ENCODE data around the gene LPP.

Gene LPP

DNA sequence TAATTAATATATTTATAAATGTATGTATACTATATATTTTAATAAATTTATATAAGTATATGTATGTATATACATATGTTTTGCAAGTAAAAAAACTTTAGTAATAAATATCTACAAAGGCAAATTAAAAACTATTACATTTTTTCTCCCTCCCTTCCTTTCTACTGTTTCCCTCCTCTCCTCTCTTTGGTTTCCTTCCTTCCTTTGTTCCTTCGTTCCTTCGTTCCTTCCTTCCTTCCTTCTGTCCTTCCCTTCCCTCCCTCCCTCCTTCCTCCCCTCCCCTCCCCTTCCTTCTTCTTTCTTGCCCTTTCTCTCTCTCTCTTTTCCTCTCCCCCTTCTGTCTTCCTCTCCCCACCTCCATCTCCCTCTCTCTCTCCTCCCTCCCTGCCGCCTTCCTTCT, 423.6 kb downstream of the LPP start:
- no peak for DNase-seq (ENCODE audit: low read depth)
- H3K4me3 ChIP-seq (ENCODE audit: control insufficient read depth, low read depth, low read length) = no peak overlapping the region
- TF ChIP-seq, protein P1, sequence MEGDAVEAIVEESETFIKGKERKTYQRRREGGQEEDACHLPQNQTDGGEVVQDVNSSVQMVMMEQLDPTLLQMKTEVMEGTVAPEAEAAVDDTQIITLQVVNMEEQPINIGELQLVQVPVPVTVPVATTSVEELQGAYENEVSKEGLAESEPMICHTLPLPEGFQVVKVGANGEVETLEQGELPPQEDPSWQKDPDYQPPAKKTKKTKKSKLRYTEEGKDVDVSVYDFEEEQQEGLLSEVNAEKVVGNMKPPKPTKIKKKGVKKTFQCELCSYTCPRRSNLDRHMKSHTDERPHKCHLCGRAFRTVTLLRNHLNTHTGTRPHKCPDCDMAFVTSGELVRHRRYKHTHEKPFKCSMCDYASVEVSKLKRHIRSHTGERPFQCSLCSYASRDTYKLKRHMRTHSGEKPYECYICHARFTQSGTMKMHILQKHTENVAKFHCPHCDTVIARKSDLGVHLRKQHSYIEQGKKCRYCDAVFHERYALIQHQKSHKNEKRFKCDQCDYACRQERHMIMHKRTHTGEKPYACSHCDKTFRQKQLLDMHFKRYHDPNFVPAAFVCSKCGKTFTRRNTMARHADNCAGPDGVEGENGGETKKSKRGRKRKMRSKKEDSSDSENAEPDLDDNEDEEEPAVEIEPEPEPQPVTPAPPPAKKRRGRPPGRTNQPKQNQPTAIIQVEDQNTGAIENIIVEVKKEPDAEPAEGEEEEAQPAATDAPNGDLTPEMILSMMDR (IDR thresholded peaks at IDR 0.05; ENCODE audit: control insufficient read depth, insufficient read depth, low read depth, low read length, missing control alignments) = no peak

DNA sequence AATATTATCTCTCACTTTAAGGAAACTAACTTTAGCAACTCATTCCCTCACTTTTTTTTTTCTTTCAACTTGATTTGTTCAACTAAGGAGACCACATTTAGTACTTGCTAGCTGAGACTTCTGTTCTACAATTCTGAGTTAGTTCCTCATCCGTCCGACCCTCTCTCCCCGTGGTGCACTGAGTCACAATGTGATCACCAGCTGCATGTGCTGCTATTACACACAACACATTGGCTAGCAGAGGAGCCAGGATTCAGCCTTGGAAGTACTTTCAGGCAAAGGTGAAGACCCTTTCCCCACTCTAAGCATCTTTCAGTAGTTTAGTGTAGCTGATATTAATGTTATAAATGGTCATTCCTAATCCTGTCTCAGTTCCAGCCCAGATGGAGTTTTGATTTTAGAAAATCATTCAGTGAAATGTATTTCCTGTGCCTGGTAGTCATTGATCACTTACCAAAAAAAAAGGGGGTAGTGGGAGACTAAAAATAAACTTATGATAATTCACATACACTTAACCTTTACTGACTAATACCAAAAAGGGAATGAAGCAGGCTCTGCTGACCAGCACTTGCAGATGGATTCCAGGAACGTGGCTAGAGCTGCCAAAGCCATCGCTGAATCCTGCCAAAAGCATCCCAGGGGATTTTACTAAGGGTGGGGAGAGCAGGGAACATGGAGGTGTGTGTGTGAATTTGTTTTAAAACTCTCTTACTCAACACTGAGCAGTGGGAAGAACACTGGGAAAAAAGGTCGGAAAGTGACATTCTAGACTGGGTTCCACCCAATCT, 424.8 kb downstream of the LPP start:
- no peak overlapping the region for H3K4me3 ChIP-seq (ENCODE audit: control insufficient read depth, low read depth, low read length)
- peak; percentile 70 for DNase-seq (ENCODE audit: low read depth)
- TF ChIP-seq, protein P1 (IDR thresholded peaks at IDR 0.05; ENCODE audit: control insufficient read depth, insufficient read depth, low read depth, low read length, missing control alignments) = no peak

DNA sequence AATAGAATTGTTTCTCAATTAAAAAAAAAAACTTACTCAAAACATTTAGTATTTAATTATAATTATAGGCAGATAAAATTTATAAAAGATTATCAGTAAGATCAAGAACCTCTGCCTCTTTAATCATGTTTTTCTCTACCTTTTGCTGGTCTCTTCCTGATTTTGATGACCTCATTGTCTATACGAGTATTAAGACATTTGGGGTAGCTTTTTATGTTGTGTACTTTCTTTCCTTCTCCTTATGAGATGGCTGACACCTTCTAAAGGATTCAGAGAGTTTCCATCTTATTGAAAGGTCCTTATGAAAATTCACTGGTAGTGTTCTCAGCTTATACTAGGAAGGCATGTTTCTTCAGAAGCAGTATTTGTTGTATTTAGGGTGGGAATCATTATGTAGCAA, 426.3 kb downstream of the LPP start:
- TF ChIP-seq, protein P1 (IDR thresholded peaks at IDR 0.05; ENCODE audit: control insufficient read depth, insufficient read depth, low read depth, low read length, missing control alignments) = no peak
- H3K4me3 ChIP-seq (ENCODE audit: control insufficient read depth, low read depth, low read length) = no peak overlapping the region
- no peak for DNase-seq (ENCODE audit: low read depth)

DNA sequence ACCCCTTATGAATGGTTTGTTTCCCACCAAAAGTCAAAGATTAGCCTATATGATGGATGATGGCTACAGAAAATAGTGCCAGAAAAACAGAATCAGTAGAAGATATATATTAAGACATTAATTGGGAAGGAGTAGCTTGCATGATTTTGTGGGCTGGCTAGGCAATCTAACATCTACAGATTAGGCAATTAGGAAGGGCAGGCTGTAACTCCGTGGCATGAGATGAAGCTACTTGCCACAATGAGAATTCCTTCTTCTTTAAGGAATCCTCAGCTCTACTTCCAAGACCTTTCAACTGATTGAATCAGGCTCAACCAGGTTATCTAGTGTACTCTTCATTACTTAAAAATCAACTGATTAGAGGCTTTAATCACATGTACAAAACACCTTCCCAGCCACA, 426.7 kb downstream of the LPP start:
- TF ChIP-seq, protein P1 (IDR thresholded peaks at IDR 0.05; ENCODE audit: control insufficient read depth, insufficient read depth, low read depth, low read length, missing control alignments) = no peak
- no peak for DNase-seq (ENCODE audit: low read depth)
- H3K4me3 ChIP-seq (ENCODE audit: control insufficient read depth, low read depth, low read length) = no peak overlapping the region

DNA sequence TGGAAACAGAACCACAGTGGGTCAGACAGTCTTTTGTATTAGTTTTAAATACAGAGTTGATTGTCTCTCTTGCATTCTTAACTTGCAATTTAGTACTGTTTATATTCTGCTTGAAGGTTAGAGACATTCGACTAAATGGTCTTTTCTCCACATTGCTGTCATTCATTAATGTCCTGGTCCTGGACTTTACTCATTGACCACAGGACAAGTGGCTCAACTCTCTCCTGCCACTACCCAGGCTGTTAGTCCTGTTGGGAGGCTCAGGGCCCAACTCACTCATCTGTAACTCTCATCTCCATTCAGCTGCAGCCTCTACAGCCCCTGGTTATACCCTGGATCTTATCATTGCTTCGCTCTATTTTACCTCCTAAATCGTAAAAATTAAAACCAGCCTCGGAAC, 427.4 kb downstream of the LPP start:
- no peak overlapping the region for H3K4me3 ChIP-seq (ENCODE audit: control insufficient read depth, low read depth, low read length)
- DNase-seq (ENCODE audit: low read depth) = no peak
- TF ChIP-seq, protein P1 (IDR thresholded peaks at IDR 0.05; ENCODE audit: control insufficient read depth, insufficient read depth, low read depth, low read length, missing control alignments) = no peak

DNA sequence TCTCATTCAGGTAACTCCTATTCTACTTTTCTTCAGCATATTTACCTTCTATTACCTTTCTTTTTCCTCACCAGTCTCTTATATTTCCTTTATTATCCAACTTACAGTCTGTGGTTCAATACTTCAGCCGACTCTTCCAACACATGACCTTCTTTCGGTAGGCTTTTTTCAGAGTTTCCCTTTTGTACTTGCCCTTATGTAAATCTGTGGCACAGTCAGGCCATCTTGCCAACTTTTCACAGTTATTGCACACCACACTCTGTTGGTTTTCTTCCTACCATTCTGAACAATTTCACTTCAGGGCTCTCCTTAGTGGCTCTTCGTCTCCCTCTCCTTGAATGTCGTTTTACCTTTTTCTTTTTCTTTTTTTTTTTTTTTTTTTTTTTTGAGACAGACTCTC, 427.8 kb downstream of the LPP start:
- no peak for DNase-seq (ENCODE audit: low read depth)
- TF ChIP-seq, protein P1 (IDR thresholded peaks at IDR 0.05; ENCODE audit: control insufficient read depth, insufficient read depth, low read depth, low read length, missing control alignments) = no peak
- no peak overlapping the region for H3K4me3 ChIP-seq (ENCODE audit: control insufficient read depth, low read depth, low read length)

Measured in AG09309 (cell line).